ENCODE measurements around the gene SLN.

- TF ChIP-seq EZH2 (IDR thresholded peaks at IDR 0.05) (no peak), ZFX (IDR thresholded peaks at IDR 0.05) (no peak), CBX3 (IDR thresholded peaks at IDR 0.05; ENCODE audit: low read depth) (no peak), POLR2AphosphoS5 (IDR thresholded peaks at IDR 0.05; ENCODE audit: low read depth, low read length) (no peak), SIN3A (IDR thresholded peaks at IDR 0.05; ENCODE audit: low read depth) (no peak), POLR2A (IDR thresholded peaks at IDR 0.05; ENCODE audit: borderline replicate concordance, extremely low read depth, insufficient read depth, insufficient read length) (no peak), CTCF (IDR thresholded peaks at IDR 0.05 in 2 of 3, conservative IDR thresholded peaks at IDR 0.05 in 1 of 3; ENCODE audit: borderline replicate concordance in 1 of 3, insufficient read depth in 1 of 3, low read depth in 2 of 3, low read length in 2 of 3) (no peak), RAD21 (IDR thresholded peaks at IDR 0.05; ENCODE audit: low read depth) (no peak), YY1 (IDR thresholded peaks at IDR 0.05; ENCODE audit: extremely low read depth, insufficient replicate concordance, low read depth, low read length) (no peak), REST (IDR thresholded peaks at IDR 0.05; ENCODE audit: low read depth) (no peak), MAX (IDR thresholded peaks at IDR 0.05) (no peak), FOSL1 (IDR thresholded peaks at IDR 0.05; ENCODE audit: low read depth) (no peak), CEBPB (IDR thresholded peaks at IDR 0.05; ENCODE audit: low read depth) (no peak)
- TF ChIP-seq, protein P1, sequence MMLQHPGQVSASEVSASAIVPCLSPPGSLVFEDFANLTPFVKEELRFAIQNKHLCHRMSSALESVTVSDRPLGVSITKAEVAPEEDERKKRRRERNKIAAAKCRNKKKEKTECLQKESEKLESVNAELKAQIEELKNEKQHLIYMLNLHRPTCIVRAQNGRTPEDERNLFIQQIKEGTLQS (IDR thresholded peaks at IDR 0.05) = no peak
Observed at GRCh38 chr11:107677924-107678631, 33.8 kb downstream of the SLN start.

Data from HCT116 (cell line).